ENCODE results near the gene DGKI.

Gene DGKI

DNA sequence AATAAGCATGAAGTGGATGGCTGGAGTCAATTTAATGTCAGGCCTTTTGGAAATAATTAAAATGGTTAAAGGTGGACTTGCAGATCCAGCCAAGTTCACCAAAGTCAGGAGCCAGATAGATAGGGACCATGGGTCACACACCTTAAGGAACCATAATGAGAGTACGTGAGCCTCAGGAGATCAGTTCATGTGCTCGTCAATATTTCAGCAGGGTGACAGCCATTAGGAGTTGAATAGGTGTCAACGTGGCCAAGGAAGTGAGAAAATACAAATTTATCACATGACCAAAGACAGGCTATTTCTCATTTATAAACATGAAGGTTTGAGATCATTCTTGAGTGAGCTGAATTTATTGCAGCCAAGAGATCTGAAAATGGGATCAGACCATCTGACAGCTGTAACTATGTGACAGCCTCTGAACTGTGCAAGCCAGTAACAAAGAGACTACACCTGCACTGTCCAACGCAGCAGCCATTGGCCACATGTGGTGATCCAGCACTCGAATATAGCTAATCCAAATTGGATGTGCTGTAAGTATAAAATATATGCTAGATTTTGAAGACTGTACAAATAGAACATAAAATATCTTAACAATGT lies 253.6 kb downstream of the DGKI start:
- no peak for DNase-seq (ENCODE audit: low read depth)

DNA sequence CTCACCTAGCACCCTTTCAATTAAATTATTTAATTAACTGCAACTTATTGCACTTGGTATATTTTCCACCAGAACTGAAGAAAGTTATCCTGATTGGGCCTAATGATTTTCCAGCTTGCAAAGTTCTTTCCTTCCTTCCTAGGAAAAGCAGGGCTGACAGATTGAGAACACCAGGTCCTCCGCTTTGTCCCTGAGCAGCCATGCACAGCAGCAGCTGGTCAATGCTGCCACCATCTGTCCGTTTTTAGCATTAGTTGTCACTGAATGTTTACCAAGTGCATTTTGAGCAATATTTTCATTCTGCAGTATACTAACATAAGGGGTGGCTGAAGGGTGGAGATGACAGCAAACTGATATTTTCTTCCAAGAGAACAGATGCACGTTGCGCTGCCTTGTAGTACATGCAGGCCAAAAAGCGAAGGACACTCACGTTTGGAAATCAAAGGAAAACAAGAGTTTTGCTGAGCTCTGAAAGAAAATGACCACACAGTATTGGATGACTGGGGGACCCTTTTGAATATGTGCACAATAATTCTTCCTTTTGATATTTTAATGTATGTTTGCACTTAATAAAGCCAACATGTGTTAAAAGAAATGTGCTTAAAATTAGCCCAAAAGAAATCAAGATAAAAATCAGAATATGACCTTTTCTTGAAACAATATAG lies 254.4 kb downstream of the DGKI start:
- DNase-seq (ENCODE audit: low read depth) = no peak

DNA sequence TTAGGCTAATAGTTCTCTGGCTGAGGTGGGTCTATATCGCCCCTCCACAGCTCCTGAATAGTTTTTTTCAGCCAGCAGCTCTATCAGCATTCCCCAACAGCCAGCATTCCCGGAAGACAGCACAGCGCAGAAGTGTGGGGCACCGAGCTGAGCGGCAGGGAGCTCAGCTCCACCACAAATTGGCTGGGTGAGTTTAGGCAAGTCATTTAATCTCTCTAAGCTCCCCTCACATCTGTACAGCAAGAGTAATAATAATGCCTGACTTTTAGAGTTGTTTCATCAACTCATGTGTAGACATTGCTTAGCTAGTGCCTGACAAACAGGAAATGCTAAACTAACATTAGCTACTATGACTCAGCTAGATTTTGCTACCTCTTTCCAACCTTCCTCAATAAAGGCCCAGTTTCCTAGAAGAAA lies 255.3 kb downstream of the DGKI start:
- DNase-seq (ENCODE audit: low read depth) = no peak

DNA sequence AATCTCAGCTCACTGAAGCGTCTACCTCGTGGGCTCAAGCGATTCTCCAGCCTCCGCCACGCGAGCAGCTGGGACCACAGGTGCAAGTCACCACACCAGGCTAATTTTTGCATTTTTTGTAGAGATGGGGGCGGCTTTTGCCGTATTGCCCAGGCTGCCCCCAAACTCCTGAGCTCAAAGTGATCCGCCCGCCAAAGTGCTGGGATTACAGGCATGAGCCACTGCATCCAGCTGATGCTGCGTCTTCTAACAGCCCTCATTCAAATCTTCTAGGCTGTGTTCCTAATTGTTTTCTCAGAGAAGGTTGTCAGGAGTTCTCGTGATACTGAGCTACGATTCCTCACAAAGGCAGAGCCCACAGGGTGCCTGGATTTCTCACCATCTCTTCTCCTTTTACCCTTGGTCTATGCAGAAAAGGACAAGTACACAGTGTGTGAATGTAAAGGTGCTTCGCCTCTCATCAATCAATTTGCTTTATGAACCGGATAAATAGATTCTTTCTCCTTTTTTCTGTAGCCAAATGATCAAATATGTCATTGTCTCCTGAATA lies 255.9 kb downstream of the DGKI start:
- DNase-seq (ENCODE audit: low read depth) = no peak

DNA sequence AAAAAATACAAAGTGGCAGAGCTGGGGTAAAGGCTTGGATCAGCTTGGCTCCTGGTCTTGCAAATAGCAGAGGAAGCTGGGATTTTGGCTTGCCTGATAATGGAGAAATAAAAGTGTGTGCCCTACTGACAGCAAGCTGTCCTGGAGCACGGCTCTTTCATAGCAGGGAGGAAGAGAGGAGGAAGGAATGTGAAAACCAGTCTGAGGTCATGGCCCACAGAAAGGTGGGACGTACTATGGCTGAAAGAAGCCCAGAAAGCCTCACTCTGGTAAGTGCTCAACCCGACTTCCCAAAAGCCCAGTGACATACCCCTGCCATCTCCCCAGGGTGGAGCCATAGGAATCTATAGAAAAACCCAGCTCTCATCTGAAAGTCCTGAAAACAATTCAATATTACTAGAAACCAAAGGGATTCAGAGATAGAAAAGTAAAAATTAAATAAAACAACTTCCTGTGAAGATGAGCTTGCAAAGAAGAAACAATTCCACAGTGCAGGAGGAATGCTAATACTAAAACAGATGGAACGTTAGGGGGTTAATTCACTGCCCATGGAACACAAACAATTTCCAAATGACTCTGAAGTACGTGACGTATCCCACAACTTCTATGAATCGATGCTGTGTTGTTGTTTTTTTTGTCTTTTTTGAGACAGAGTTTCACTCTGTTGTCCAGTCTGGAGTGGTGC lies 256.6 kb downstream of the DGKI start:
- DNase-seq (ENCODE audit: low read depth) = no peak

DNA sequence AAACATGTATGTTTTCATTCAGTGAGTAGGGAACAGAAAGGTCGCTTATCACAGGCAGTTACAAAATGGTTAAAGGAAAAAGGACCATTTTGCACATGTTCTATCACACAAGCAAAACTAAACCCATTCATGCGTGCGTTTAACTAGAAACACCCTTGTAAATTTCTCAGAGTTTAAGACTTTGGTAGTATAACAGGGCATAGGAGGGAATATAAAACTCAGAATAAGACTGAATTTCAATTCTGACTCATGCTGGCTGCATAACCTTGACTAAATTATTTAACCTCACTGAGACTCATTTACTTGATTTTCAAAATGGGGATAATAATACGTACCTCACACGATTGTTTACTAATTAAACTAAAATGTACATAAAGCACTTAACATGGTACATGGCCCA lies 259.4 kb downstream of the DGKI start:
- DNase-seq (ENCODE audit: low read depth) = no peak

DNA sequence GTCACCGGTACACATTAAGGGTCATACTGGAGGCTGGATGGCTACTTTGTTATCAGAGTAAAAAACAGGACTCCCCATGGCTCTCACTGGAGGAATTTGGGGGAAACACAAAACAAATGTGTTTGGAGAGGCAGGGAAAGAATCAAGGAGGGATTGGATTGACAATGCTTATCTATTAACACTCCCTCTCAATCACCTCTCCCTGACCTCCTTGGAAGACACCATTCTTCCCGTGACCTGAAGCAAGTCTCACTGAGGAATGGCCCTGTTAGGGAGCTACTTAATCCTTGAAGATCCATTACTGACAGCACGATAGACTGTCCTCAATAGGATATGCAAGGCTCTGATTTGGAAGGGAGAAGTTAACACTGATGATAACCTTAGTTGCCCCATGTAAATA lies 261.2 kb downstream of the DGKI start:
- no peak for DNase-seq (ENCODE audit: low read depth)

DNA sequence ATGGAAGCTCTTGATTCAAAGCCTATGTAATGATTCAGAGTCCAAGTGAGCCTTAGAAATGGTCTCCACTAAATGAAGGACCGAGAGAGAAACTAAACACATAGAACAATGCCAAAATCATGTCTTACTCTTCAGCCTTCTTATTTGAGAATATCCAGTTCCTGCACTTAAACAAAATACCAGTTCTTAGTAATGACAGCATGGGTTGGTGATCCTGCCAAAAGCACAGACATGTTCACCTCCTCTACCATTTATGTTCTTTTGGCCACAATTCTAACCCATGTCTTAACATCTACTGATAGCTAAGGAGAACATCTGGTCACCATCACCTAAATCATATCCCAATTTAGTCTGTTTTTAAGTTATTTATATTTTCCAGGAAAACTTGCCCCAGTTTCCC lies 263.6 kb downstream of the DGKI start:
- no peak for DNase-seq (ENCODE audit: low read depth)

DNA sequence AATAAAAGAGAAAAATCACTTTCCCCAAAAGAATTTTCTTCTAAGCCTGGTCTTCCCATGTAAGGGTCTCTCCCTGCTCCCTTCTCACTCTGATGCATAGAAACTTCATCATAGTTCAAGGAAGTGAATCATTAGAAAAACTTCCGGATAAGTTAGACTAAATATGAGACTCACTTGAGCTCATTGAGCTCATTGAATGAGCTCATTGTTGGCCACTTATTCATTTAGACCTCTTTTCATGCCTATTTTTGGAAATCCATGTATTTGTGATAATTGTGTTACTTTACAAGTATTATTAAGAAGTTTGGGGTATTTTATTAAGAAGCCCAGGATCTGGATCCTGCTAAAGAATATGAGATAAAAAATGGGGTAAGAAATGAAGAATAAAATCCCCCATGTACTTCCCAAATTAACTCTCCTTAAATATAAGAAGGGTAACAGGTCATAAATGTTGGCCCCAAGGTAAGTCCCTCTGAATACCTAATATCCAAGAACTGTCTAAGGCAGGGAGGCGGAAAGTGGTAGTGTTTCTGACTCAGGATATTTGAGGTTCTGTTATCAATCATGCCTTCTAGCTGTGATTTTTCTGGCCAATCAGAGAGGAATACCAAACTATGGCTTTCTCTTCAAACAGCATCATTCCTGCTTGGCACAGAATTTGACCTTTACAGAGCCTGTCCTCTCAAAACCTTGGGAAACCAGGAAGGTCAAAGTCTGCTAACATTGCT lies 266.7 kb downstream of the DGKI start:
- no peak for DNase-seq (ENCODE audit: low read depth)

DNA sequence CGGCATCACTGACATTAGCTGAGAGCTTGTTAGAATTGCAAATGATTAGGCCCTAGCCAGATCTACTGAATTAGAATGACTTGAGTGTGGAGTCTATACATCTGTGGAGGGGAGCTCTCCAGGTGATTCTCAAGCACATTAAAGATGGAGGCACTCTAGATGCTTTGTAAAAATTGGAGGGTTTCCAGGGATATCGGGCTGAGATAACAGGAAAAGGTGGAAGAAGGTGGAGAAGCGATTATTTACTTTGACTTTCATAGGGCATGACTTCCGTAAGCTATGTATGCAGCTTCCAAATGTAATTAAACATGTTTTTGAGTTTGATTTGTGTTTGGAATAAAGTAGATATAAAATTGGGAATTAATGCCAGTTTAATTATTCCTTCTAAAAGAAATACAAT lies 268.2 kb downstream of the DGKI start:
- DNase-seq (ENCODE audit: low read depth) = no peak

DNA sequence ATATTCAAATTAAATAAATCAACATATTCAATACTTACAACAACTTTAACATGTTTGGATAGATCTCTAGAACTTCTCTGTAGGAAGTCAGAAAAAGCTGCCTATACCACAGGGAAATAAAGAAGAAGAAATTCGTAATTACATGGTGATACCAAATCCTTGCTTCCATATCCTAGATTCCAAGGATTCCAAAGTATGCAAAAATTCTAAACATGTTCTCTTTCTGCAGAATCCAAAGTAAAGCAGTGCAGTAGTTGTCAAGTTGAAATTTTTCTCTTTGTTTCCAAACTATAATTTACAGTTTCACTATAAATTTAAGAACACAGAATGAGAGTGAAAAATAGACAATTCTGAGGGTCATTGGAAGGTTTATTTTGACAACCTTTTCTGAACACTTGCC lies 269.6 kb downstream of the DGKI start:
- no peak for DNase-seq (ENCODE audit: low read depth)

DNA sequence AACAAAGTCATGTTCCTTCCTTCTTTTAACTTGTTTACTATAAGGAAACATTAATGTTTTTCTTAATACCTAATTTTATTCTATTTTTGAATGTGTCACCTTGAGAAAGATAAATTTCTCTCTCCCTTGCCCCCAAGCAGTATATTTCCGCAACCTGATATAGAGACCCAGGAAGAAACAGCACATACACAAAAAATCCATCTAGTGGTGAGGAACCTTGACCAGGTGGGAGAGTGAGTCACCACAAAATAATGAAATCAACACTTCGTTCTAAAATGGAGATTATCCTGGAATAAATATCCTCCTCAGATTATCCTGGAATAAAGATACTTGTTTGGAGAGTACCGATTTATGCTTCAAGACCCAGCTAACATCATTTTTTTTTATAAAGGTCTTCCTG lies 270.3 kb downstream of the DGKI start:
- DNase-seq (ENCODE audit: low read depth) = no peak

DNA sequence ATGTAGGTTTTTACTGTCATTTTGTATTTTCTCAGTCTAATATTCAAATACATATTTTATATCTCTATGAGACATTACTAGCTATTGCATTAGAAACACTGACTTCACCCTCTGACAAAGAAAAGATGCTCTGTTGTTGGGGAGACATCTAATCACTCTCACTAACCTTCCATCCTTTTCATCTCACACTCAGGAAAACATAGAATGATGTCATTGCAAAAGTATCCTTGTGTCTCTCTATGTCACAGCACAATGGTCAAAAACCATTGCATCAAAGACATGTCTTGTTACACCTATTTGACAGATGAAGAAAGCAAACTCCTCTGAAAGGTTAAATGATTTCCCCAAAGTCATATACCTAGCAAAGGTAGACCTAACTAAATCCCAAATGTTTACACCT lies 272.0 kb downstream of the DGKI start:
- no peak for DNase-seq (ENCODE audit: low read depth)

DNA sequence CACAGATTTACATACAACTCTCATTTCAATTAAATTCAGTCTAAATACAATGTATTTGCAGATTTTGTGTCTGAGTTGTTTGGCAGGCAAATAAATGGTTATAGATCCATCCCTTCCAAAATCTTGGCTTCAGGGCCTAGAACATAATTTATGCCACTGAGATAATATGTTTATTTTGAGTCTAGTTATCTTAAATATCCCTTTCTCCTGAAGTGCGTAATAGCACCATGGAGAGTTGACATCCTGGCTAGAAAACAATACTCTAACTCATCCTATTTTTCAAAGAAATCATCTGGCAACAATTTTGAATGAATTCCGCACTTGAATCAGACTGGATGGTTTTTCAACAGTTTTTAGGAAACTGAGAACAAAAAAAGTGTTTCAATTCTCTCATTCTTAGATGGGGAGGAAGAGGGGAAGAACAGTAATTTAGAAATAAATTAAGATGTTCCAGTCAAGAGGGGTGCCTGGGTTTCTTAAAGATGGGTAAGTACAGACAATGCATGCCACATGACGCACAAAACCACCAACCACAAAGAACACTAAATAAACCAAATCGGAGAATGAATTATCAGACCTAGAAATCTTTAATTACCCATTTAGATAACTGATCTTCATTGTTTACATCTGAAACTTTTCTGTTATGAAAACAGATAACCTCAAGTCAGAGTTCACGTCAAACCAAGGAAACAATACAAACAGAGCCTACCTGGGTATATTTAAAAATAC lies 274.6 kb downstream of the DGKI start:
- DNase-seq (ENCODE audit: low read depth) = no peak

DNA sequence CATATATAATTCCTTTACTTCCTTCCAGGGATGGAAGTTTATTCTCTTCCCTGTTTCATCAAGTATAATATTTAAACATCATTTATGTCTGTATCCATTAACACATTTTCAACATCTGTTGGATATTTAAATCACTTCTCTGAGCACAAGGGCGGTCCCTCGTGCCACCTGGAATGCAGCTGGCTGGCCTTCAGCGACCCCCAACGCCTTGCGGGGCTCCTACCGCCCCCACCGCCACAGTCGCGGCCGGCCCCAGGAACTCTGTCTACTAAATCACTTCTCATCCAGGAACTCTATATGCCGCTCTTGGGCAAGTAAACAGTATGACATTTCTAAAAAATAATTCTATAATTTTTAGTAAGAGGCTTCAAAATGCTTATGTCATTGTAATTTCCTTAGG lies 282.1 kb downstream of the DGKI start:
- DNase-seq (ENCODE audit: low read depth) = no peak

DNA sequence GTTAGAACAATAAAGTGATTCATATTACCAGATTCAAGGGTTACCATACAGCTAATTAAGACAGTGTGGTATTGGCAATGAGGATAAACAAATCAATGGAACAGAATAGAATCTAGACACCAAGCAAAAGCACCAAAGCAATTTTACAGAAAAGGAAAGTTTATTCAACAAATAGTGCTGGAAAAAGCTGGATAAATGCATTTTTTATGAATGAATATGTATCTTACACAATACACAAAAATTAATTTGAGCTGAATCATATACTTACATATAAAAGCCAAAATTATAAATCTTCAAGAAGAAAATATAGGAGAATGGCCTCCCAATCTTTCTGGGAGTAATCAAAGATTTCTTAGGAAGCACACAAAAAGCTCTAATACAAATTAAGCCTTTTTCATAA lies 282.8 kb downstream of the DGKI start:
- no peak for DNase-seq (ENCODE audit: low read depth)

DNA sequence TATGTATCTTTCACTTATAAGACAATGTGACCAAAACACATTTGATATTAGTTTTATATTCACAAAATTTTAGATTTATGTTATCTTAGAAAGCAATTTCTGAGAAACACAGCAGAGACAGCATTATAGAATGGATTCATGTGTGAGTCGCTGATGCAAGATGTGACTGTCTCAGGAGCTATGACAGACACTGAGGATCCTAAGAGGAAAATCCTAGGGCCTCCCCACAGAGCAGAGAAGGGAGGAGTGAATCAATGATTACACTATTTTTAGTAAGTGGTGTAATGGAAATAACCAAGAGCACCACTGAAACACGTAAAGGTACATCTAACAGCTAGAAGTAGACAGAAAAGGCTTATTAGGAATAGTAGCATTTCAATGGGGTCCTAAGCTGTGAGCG lies 299.3 kb downstream of the DGKI start:
- no peak for DNase-seq (ENCODE audit: low read depth)

DNA sequence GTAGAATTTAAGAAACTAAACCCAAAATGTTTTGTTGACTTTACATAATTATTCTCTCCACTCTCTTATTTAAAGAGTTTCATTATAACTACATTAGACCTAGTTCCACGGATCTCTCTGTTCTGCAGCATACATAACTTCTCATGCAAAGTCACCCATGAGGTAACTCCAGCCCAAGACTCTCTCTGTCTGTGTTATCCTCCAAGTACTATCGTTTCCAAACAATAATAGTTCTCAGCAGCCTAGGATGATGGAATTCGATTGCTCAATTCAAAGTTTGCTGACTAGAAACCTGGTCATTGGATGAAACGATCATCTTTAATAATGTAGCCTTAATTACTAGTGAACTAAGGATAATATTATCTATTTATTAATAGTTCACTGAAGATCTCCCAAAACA lies 300.1 kb downstream of the DGKI start:
- DNase-seq (ENCODE audit: low read depth) = no peak

DNA sequence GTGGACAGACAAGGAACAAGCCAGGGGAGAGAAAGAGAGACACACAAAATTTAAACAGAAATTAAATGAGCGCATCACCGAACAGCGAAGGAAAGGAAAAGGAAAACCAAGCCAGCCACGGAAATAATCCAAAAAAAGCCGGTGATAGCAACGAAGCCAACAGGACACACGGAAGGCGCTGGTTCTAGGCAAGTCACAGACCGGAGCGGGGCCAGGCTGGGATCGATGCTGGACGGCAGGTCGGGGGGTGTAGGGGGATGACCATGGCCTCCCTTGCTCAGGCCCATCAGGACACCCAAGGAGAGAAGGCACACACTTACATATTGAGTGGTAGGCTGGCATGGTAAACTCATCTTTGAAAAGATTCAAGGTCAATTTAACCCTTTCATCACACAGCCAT lies 300.8 kb downstream of the DGKI start:
- DNase-seq (ENCODE audit: low read depth) = no peak

DNA sequence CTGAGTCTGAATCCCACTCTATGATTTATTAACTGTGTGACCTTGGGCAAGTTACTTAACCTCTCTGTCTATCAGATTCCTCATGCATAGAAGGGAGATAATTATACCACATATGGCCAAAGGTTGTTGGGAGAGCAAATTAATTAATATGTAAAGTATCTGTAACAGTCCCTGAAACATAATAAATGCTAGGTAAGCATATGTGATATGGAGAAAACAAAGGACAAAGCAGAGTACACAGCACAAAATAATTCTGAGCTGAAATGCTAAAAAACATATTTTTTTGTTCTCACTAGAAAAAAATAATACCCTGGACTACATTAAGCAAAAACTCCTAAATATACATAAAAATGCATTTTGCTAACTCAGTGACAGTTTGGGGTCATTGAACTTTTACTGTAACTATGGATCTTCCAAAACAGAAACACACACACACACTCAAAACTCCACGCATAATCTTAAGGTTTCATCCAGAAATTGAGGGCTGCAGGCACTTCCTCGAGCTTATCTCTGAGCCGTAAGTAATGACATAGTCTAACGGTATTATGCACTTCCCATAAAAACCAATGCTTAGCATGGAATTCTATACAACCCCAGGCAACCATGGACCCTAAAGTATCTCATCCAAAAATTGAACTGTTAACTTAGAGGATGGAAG lies 301.6 kb downstream of the DGKI start:
- no peak for DNase-seq (ENCODE audit: low read depth)

DNA sequence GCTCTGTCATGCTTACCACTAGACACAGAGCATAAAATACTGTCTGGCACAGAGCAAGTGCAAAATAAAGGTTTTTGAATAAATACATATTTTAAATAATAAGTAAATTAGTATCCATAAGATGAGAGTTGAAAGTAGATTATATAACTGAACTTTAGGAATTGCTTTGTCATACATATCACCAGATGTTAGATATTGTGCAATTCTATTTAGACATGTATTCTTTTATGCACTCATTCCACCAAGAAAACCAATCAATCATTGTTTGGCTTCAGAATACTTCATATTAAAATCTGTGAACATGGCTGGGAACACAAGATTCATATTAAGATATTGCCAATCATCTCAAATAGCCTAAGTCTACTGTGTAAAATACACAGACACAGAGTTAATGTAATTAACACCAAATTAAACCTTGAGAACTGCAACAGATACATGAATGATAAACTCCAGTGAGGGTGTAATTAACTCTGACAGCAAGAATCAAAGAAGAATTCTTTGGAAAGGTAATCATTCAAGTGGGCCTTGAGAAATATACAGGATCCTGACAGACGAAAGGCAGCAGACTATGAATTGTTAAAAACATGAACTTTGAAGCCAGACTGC lies 302.2 kb downstream of the DGKI start:
- no peak for DNase-seq (ENCODE audit: low read depth)

Measured in T follicular helper cell (primary cell).